Nephron (organoid): ENCODE measurements around the gene FNBP1.

ENCODE experiments used
- H3K27ac Mint-ChIP-seq, 3 experiments: 2 replicates each; pipeline ENCODE4 v1.8.0; 2020; ENCODE audit warnings: mixed read lengths in 3 of 3, mild to moderate bottlenecking in 2 of 3, moderate library complexity in 1 of 3
- H3K27me3 Mint-ChIP-seq: 2 replicates; pipeline ENCODE4 v1.8.0; 2021; ENCODE audit warnings: low read depth, mild to moderate bottlenecking, moderate library complexity, mixed read lengths
- H3K36me3 Mint-ChIP-seq: 2 replicates; pipeline ENCODE4 v1.8.0; 2020; ENCODE audit warnings: low read depth, mixed read lengths
- H3K4me1 Mint-ChIP-seq: 2 replicates; pipeline ENCODE4 v1.8.0; 2020; ENCODE audit warnings: mixed read lengths
- H3K4me3 Mint-ChIP-seq, 3 experiments: 2 replicates each; pipeline ENCODE4 v1.8.0; 2020; ENCODE audit warnings: mild to moderate bottlenecking in 3 of 3, mixed read lengths in 3 of 3, moderate library complexity in 2 of 3
- H3K9me3 Mint-ChIP-seq: 2 replicates; pipeline ENCODE4 v1.8.0; 2020; ENCODE audit warnings: mixed read lengths
- TF ChIP-seq, protein P1 (sequence below), 3 experiments: fragments of 200-600 bp; sonication (generic); IDR thresholded peaks; one replicate each; pipeline ENCODE4 v1.5.0; 2021; ENCODE audit warnings: antibody characterized with exemption in 3 of 3; ENCODE audit not compliant: unreplicated experiment in 3 of 3

FNBP1 gene

DNA sequence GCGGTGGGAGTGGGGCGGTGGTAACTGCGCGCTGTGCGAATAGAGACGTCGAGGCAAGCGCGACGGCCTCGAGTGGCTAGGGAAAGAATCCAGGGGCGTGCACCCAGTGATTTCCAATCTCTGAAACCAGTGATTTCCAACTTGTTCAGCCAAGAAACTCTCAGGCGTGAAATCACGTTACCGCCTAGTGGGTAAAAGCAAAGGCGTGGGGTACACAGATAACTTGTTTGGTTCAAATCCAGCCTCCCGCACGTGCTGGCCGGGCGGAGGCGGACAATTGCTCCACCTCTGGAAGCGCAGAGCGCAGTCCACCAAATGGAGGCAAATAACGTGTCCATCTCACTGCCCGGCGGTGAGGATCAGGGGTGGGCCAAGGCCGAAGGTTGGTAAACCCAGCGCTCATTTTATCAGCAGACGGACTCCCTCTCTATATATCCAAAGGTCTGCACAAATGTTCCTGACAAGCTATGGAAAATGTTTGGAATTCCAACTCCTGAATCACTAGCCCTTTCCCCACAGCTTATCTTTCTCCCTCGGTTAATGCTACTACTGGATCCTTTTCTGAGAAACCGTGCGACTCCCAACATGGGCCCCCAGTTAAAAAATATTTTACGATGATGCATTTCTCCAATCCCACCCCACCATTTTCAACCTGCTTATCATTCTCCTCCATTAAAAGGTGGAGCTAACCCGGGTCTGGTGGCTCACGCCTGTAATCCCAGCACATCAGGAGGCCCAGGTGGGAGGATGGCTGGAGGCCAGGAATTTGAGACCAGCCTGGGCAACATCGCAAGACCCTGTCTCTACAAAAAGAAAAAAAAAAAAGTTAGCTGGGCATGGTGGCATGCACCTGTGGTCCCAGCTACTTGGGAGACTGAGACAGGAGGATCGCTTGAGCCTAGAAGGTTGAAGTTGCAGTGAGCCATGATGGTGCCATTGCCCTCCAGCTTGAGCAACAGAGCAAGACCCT is 950 bp upstream of the FNBP1 start:
- H3K27ac Mint-ChIP-seq, result peak overlapping the region; percentile 83 to 94 (median 93)
- no peaks in the 10 kb centered on the region for H3K9me3 Mint-ChIP-seq
- TF ChIP-seq, protein P1, sequence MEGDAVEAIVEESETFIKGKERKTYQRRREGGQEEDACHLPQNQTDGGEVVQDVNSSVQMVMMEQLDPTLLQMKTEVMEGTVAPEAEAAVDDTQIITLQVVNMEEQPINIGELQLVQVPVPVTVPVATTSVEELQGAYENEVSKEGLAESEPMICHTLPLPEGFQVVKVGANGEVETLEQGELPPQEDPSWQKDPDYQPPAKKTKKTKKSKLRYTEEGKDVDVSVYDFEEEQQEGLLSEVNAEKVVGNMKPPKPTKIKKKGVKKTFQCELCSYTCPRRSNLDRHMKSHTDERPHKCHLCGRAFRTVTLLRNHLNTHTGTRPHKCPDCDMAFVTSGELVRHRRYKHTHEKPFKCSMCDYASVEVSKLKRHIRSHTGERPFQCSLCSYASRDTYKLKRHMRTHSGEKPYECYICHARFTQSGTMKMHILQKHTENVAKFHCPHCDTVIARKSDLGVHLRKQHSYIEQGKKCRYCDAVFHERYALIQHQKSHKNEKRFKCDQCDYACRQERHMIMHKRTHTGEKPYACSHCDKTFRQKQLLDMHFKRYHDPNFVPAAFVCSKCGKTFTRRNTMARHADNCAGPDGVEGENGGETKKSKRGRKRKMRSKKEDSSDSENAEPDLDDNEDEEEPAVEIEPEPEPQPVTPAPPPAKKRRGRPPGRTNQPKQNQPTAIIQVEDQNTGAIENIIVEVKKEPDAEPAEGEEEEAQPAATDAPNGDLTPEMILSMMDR (IDR thresholded peaks at IDR 0.05; ENCODE audit: unreplicated experiment in 3 of 3), result no peak
- peak overlapping the region; percentile 93 to 97 (median 95) for H3K4me3 Mint-ChIP-seq
- H3K27me3 Mint-ChIP-seq, result peaks cover 3% of the 10 kb centered on the region
- H3K36me3 Mint-ChIP-seq, result no peaks in the 10 kb centered on the region
- H3K4me1 Mint-ChIP-seq, result peaks cover 22% of the 10 kb centered on the region

DNA sequence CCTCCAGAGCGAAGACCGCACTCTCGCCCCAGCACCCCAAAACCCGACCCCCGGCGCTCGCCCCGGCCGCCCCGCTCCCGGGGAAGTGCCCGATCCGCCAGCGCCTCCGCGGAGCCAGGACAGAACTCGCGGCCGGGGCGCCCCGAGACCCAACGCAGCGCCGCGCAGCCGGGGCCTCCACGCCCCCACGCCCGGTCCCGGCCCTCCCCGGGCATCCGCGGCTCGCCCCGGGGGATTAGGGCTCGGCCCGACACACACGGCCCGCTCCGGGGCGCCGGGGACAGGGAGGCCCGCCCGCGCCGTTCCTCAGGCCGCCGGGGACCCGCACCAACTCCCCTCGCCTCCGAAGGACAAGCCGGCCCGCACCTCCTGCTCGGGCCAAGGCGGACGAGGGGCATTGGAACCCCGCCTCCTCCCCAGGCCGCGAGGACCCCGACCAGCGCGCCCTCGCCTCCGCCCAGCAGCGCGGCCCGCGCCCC is 544 bp downstream of the FNBP1 start:
- Mint-ChIP-seq H3K27ac (peak overlapping the region; percentile 92 to 97 (median 97)), H3K27me3 (peaks cover 3% of the 10 kb centered on the region), H3K36me3 (no peaks in the 10 kb centered on the region), H3K9me3 (no peaks in the 10 kb centered on the region), H3K4me1 (peaks cover 22% of the 10 kb centered on the region), H3K4me3 (peak overlapping the region; percentile 96 to 98 (median 98))
- TF ChIP-seq, protein P1 (IDR thresholded peaks at IDR 0.05; ENCODE audit: unreplicated experiment in 3 of 3), result no peak

DNA sequence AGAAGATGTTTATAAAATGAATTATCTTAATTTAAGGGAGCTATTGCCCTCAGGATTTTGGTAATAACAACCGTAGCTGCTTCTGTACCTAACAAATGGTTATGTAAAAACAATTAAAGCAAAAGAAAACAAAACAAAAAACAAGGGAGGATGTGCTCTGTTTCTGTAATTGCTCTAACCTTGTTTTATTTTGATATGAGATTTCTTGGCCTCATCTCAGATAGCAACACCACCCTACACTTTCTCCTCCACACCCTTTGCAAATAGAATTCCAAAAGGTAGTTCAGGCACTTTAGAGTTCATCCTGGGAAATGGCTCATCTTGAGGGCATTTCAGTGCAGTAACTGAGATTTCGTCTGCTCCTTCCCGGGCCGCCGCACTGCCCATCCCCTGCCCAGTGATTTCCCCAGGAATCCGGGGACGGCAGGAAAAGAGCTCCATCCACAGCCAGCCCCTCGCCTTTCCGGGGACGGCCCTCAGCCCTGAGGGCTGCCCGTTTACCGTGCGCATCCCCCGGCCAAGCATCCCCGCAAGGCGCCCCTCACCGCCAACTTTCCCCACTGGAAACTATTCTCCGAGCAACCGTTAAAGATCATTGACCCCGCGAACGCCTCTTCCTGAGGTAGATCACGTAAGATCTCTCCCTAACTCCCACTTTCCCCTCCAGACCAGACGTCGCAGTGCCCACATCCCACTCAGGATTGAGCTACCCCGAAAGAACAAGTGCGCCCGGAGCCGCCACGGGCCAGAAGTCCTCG is 1.2 kb downstream of the FNBP1 start:
- H3K36me3 Mint-ChIP-seq, result no peaks in the 10 kb centered on the region
- H3K4me1 Mint-ChIP-seq, result peaks cover 22% of the 10 kb centered on the region
- H3K4me3 Mint-ChIP-seq, result peak overlapping the region; percentile 96 to 98 (median 98)
- H3K9me3 Mint-ChIP-seq, result no peaks in the 10 kb centered on the region
- H3K27me3 Mint-ChIP-seq, result peaks cover 3% of the 10 kb centered on the region
- TF ChIP-seq, protein P1 (IDR thresholded peaks at IDR 0.05; ENCODE audit: unreplicated experiment in 3 of 3), result no peak
- H3K27ac Mint-ChIP-seq, result peak overlapping the region; percentile 92 to 97 (median 97)

DNA sequence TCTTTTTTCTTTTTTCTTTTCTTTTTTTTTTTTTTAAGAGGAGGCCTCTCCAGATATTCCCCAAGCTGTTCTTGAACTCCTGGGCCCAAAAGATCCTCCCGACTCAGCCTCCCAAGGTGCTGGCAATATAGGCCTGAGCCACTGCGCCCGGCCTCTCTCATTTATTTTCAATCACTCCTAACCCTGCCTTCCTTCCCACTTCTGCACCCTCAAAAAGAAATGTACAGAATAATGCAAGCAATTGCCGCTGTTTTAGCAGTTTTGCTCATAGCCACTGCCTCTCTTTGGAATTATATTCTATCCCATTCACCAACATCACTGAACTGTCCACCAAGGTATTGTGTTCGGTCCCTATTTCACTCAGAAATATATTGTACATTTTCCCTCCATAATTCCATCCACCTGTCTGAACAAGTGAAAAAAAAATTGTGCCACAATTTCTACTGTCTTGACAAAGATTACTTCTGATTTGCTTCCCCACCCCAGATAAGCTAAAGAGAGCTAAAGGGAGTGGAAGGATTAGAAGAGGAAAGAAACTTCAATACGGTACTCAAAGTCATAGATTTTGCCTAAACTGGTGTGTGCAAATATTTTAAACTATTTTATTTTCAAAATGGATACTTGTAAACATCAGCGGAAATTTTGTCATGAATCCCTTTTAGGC is 1.9 kb downstream of the FNBP1 start:
- H3K4me1 Mint-ChIP-seq, result peaks cover 26% of the 10 kb centered on the region
- peak overlapping the region; percentile 96 to 98 (median 98) for H3K4me3 Mint-ChIP-seq
- H3K27me3 Mint-ChIP-seq, result peaks cover 3% of the 10 kb centered on the region
- no peaks in the 10 kb centered on the region for H3K36me3 Mint-ChIP-seq
- peak overlapping the region; percentile 11 to 92 (median 24) for H3K27ac Mint-ChIP-seq
- TF ChIP-seq, protein P1 (IDR thresholded peaks at IDR 0.05; ENCODE audit: unreplicated experiment in 3 of 3), result no peak
- H3K9me3 Mint-ChIP-seq, result no peaks in the 10 kb centered on the region

DNA sequence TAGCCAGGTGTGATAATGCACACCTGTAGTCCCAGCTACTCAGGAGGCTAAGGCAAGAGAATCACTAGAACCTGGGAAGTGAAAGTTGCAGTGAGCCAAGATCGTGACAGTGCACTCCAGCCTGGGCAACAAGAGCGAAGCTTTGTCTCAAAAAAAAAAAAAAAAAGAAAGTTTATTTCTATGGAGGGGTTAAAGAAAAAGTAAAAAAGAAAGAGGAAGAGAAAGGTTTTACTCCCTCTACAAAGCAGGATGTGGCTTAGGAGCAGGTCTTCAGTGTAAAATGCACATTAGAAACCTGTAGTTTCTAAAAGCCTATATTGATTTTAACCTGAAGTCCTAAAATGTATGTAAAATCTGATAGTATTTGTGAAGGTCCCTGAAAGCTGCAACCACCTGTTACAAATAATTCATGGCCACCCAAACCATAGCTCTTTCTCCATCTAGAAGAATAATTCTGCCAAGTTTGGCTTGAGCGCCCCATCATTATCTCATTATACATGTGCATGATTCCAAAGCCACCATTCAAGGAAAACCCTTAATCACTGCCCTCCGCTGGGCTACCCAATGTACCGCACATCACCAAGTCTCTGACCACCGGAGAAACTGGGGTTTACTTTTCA is 3.4 kb downstream of the FNBP1 start:
- TF ChIP-seq, protein P1 (IDR thresholded peaks at IDR 0.05; ENCODE audit: unreplicated experiment in 3 of 3), result no peak
- Mint-ChIP-seq H3K4me1 (peaks cover 22% of the 10 kb centered on the region), H3K27me3 (peaks cover 3% of the 10 kb centered on the region)

More for the DNA sequence above, 3.4 kb downstream of the FNBP1 start:
- H3K4me3 Mint-ChIP-seq, result peak overlapping the region; percentile 20 to 72 (median 50)
- no peak overlapping the region for H3K27ac Mint-ChIP-seq
- no peaks in the 10 kb centered on the region for H3K9me3 Mint-ChIP-seq
- H3K36me3 Mint-ChIP-seq, result no peaks in the 10 kb centered on the region
